Measurements from ENCODE around the gene CPED1. TPM values are rescaled to one million over a fixed set of nuclear protein-coding genes. Genes with fewer than 3 reads are reported as not detected.
A peak's percentile ranks its signal among the peaks of the same experiment; 100 is the strongest.
"Not testable (repeated sequence)": the region's sequence is repeated elsewhere in the genome, so short reads cannot be mapped to it uniquely, and the experiment has no call there.

The CPED1 gene
- polyA plus RNA-seq, 1 experiment = 52.0 TPM

DNA sequence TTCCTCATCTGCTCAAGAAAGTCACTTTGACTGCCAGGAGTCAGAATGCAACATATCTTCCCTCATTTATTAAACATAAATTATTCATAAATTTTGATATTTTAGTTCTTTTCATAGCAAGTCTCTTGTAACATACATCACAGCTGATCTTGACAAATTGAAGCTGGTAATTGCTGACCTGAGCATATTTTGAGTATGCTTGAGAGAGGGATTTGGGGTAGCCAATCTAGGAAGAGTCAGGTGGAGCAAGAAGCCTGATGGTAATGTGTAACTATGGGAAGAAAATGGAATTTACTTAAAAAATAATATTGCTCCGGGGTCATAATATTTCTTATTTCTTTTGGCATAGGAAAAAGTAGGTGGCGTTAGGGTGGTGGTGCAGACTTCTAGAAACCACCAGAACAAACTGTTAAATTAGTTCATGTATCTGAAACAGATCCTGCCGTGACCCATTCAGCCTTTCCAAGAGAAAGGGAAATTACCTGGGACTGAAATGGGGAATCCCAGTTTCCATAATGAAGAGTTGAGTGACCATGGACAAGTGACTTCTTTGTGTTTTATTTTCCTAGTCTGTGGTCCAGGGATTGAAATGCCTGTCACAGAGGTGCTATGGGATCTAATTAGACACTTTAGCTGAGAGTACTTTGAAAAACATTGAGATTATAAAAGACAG, 12.9 kb downstream of the CPED1 start:
- Histone ChIP-seq H3K27ac (ENCODE audit: low read depth, low read length) (no peak overlapping the region), H3K4me3 (ENCODE audit: low read depth, low read length) (no peak overlapping the region), H3K9me3 (ENCODE audit: control insufficient read depth, insufficient read depth, low read length) (no peaks in the 10 kb centered on the region), H3K27me3 (ENCODE audit: control insufficient read depth, insufficient read depth, low read length) (no peaks in the 10 kb centered on the region)
- POLR2A ChIA-PET = interaction anchor here (3.8 kb wide), 1 partner anchor 12 kb away, joined by 15 read pairs; the partner anchor contains the start of gene CPED1
- TF ChIP-seq, protein P1, sequence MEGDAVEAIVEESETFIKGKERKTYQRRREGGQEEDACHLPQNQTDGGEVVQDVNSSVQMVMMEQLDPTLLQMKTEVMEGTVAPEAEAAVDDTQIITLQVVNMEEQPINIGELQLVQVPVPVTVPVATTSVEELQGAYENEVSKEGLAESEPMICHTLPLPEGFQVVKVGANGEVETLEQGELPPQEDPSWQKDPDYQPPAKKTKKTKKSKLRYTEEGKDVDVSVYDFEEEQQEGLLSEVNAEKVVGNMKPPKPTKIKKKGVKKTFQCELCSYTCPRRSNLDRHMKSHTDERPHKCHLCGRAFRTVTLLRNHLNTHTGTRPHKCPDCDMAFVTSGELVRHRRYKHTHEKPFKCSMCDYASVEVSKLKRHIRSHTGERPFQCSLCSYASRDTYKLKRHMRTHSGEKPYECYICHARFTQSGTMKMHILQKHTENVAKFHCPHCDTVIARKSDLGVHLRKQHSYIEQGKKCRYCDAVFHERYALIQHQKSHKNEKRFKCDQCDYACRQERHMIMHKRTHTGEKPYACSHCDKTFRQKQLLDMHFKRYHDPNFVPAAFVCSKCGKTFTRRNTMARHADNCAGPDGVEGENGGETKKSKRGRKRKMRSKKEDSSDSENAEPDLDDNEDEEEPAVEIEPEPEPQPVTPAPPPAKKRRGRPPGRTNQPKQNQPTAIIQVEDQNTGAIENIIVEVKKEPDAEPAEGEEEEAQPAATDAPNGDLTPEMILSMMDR (IDR thresholded peaks at IDR 0.05; ENCODE audit: low read depth, low read length) = no peak
- CTCF ChIA-PET = interaction anchor here (5.7 to 6.5 kb wide), 2 partner anchors 13 to 107 kb away, joined by 34 to 62 read pairs; partner anchors contain the start of gene CPED1
- DNase-seq (ENCODE audit: low read depth, low spot score) = no peak

DNA sequence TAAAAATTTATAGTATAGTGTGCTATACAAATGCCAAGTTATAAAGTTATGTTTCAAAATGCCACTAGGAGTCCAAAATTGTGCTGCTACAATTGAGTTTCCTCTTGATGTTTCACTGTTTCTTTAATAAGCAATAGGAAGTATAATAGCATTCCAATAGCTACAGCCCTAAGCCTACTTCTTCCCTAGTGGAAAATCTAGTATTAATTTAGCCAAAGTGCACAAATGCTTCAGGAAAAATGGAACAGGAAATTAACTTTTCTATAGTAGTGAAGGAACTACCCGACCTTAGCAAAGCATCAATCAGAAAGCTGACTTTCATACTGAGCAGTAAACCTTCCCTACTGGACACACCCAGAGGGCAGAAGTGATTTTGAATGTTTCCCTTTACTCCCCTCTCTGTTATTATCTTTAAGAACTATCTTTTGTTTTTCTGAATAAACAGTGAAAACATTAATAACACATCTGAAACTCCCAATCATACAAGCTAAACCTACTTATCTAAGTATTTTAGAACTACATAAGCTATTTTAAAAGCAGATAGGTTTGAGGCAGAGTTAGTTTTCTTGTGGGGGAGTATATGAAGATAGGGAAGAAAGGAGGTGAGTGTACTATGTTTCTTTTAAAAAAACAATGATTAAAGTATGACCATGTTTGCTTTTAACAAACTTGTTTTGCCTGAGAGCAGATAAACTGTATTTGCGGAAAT, 13.7 kb downstream of the CPED1 start:
- H3K27ac ChIP-seq (ENCODE audit: low read depth, low read length) = peak overlapping the region; percentile 49
- H3K27me3 ChIP-seq (ENCODE audit: control insufficient read depth, insufficient read depth, low read length) = no peaks in the 10 kb centered on the region
- no peak for DNase-seq (ENCODE audit: low read depth, low spot score)
- H3K9me3 ChIP-seq (ENCODE audit: control insufficient read depth, insufficient read depth, low read length) = no peaks in the 10 kb centered on the region
- no peak overlapping the region for H3K4me3 ChIP-seq (ENCODE audit: low read depth, low read length)
- CTCF ChIA-PET = interaction anchor here (0.6 to 6.5 kb wide), 5 partner anchors 14 to 106 kb away, joined by 3 to 62 read pairs (median 5); partner anchors contain the start of gene CPED1
- TF ChIP-seq, protein P1 (IDR thresholded peaks at IDR 0.05; ENCODE audit: low read depth, low read length) = no peak
- POLR2A ChIA-PET = interaction anchor here (0.6 to 3.8 kb wide), 3 partner anchors 9 to 24 kb away, joined by 3 to 15 read pairs (median 4); partner anchors contain the start of gene CPED1

DNA sequence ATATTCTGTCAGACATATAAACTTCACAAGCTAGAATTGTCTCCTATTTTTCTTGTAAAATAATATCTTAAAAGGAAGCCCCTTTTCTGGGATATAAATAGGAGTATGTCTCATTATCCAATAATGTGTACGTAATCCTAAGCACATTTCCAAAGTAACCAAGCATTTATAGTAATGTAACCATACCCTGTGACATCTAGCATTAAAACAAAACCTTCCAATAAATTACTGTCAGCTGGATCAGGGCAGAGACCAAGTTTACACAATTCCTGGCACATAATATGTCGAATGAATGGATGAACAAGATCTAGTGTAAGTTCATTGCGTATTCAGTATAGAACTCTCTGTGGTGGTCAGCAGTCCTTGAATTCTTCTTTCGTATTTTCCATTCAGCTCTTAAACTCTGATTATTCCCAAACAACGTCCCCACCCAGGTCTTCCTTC, 14.3 kb downstream of the CPED1 start:
- H3K27ac ChIP-seq (ENCODE audit: low read depth, low read length) = no peak overlapping the region
- ChIA-PET CTCF (interaction anchor here (1.0 to 6.5 kb wide), 4 partner anchors 14 to 106 kb away, joined by 3 to 62 read pairs (median 20); partner anchors contain the start of gene CPED1), POLR2A (interaction anchor here (0.6 to 3.8 kb wide), 3 partner anchors 9 to 24 kb away, joined by 3 to 15 read pairs (median 4); partner anchors contain the start of gene CPED1)
- H3K9me3 ChIP-seq (ENCODE audit: control insufficient read depth, insufficient read depth, low read length) = no peaks in the 10 kb centered on the region
- TF ChIP-seq, protein P1 (IDR thresholded peaks at IDR 0.05; ENCODE audit: low read depth, low read length) = no peak
- H3K27me3 ChIP-seq (ENCODE audit: control insufficient read depth, insufficient read depth, low read length) = no peaks in the 10 kb centered on the region
- no peak overlapping the region for H3K4me3 ChIP-seq (ENCODE audit: low read depth, low read length)
- DNase-seq (ENCODE audit: low read depth, low spot score) = no peak

DNA sequence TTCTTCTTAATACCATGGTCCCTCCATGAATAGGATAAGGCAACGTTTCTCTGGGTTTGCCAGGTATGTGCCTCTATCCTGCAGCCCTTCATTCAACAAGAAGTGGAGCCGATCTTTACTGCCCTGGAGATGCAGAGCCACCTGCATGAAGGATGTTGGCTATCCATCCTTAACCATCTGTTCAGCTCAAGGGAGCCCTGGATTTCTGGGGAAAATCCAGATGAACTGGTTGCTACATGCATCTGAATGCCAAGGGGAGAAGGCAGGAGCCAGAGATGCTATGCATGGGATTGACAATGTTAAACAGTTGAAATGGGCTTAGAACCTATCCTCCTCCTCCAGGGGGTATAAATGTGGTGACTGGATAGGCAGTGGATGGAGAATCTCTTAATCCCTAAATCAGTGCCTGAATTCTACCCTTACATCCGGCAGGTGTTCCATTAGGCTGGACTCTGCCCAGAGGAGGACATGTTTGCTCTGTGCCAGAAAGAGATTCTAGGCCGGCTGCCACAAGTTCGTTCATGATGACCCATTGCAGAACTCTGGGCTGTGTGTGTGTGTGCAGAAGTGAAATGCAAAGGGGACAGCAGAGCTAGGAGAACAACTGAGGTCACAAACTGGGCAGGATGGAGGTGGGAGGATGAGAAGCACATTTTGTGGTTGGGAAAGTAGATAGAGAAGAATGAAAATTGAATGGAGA, 15.6 kb downstream of the CPED1 start:
- Histone ChIP-seq H3K27me3 (ENCODE audit: control insufficient read depth, insufficient read depth, low read length) (no peaks in the 10 kb centered on the region), H3K9me3 (ENCODE audit: control insufficient read depth, insufficient read depth, low read length) (no peaks in the 10 kb centered on the region), H3K27ac (ENCODE audit: low read depth, low read length) (no peak overlapping the region), H3K4me3 (ENCODE audit: low read depth, low read length) (no peak overlapping the region)
- CTCF ChIA-PET = interaction anchor here (6.5 kb wide), 1 partner anchor 16 kb away, joined by 62 read pairs; the partner anchor contains the start of gene CPED1
- no peak for DNase-seq (ENCODE audit: low read depth, low spot score)
- POLR2A ChIA-PET = no interaction called here
- TF ChIP-seq, protein P1 (IDR thresholded peaks at IDR 0.05; ENCODE audit: low read depth, low read length) = no peak

DNA sequence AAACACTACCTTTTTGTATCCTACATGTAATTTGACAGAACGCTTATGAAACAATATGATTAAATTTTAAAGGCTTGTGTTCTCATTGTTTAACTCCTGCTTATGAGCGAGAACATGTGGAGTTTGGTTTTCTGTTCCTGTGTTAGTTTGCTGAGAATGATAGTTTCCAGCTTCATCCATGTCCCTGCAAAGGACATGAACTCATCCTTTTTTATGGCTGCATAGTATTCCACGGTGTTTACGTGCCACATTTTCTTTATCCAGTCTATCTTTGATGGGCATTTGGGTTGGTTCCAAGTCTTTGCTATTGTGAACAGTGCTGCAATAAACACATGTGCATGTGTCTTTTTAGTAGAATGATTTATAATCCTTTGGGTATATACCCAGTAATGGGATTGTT, 16.5 kb downstream of the CPED1 start:
- H3K4me3 ChIP-seq (ENCODE audit: low read depth, low read length); CTCF ChIA-PET; POLR2A ChIA-PET; H3K27ac ChIP-seq (ENCODE audit: low read depth, low read length); H3K27me3 ChIP-seq (ENCODE audit: control insufficient read depth, insufficient read depth, low read length); DNase-seq (ENCODE audit: low read depth, low spot score); H3K9me3 ChIP-seq (ENCODE audit: control insufficient read depth, insufficient read depth, low read length): not testable (repeated sequence)

Data from AG04450 (cell line).